Measurements from ENCODE around the gene LPXN.
A peak's percentile ranks its signal among the peaks of the same experiment; 100 is the strongest.

- TF ChIP-seq CTCF (IDR thresholded peaks at IDR 0.05): peak; percentile 34 to 54 (median 39)
- no peak for TF ChIP-seq POLR2A (IDR thresholded peaks at IDR 0.05)
- no peak for TF ChIP-seq EP300 (IDR thresholded peaks at IDR 0.05; ENCODE audit: low read depth)
Observed at GRCh38 chr11:58576887-58577471, 1.3 kb upstream of the LPXN start.

All from transverse colon (tissue), 3 donors.